Measurements from ENCODE around the gene DLG5. TPM values are rescaled to one million over a fixed set of nuclear protein-coding genes. Genes with fewer than 3 reads are reported as not detected.

DLG5 gene
- total RNA-seq, 4 donors from 2014 or later, result 28.6 to 51.2 (median 40.3) TPM

DNA sequence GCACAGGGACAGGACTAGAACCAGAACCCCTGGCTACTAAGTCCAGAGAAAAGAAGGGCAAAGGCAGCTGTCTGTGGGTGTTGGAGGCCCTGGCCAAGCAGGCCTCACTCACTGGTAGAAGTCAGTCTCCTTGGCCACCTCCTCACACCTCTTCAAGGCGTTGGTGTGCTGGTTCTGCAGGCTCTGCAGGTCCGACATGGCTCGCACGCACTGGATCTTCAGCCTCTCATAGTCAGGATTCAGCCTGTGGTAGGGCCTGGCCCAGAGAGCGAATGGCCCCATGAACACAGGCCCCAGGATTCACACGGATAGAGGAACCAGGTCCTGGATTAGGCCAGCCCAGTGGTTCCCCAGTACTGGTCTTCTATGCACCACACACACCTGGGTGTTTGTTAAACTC is 72.4 kb downstream of the DLG5 start:
- DNase-seq (no peak), ATAC-seq (no peak)
- Histone ChIP-seq H3K36me3 (peaks cover 0 to 42% of the 10 kb centered on the region in 2 donors), H3K9me3 (no peaks in the 10 kb centered on the region), H3K4me3 (no peak overlapping the region), H3K27me3 (no peaks in the 10 kb centered on the region), H3K4me1 (peaks cover 0 to 5% of the 10 kb centered on the region in 2 donors), H3K27ac (no peak overlapping the region)
- intact Hi-C loops (cut with DNase I; ENCODE audit: low total_unique reads) (no loop called here), in situ Hi-C loops (cut with MboI; ENCODE audit: low sequenced_read_pairs in 4 of 4) (no loop called here)
- no peak for TF ChIP-seq POLR2A (IDR thresholded peaks at IDR 0.05)
- TF ChIP-seq, protein P1, sequence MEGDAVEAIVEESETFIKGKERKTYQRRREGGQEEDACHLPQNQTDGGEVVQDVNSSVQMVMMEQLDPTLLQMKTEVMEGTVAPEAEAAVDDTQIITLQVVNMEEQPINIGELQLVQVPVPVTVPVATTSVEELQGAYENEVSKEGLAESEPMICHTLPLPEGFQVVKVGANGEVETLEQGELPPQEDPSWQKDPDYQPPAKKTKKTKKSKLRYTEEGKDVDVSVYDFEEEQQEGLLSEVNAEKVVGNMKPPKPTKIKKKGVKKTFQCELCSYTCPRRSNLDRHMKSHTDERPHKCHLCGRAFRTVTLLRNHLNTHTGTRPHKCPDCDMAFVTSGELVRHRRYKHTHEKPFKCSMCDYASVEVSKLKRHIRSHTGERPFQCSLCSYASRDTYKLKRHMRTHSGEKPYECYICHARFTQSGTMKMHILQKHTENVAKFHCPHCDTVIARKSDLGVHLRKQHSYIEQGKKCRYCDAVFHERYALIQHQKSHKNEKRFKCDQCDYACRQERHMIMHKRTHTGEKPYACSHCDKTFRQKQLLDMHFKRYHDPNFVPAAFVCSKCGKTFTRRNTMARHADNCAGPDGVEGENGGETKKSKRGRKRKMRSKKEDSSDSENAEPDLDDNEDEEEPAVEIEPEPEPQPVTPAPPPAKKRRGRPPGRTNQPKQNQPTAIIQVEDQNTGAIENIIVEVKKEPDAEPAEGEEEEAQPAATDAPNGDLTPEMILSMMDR (IDR thresholded peaks at IDR 0.05 in 4 of 5, conservative IDR thresholded peaks at IDR 0.05 in 1 of 5), result no peak

DNA sequence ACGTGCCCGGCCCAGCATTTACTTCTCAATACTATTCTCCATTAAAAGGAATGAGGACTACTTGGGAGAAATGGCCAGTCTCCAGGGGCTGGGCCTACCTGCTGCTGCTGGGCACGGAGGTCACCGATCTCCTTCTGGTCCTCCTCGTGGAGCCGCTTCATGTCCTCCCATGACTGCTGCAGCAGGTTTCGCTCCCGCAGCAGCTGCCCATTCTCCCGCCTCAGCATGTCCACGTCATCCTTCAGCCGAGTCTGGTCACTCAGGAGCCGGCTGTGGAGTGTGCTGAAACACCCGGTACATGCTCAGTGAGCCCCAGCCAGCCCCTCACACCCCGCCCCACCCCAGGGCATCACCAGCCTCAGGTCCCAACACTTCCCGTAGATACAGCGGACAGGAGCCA is 73.3 kb downstream of the DLG5 start:
- in situ Hi-C loops (cut with MboI; ENCODE audit: low sequenced_read_pairs in 4 of 4), result no loop called here
- Histone ChIP-seq H3K4me3 (no peak overlapping the region), H3K27me3 (no peaks in the 10 kb centered on the region), H3K36me3 (peaks cover 0 to 42% of the 10 kb centered on the region in 2 donors), H3K4me1 (peaks cover 0 to 5% of the 10 kb centered on the region in 2 donors), H3K27ac (no peak overlapping the region), H3K9me3 (no peaks in the 10 kb centered on the region)
- TF ChIP-seq, protein P1 (IDR thresholded peaks at IDR 0.05 in 4 of 5, conservative IDR thresholded peaks at IDR 0.05 in 1 of 5), result no peak
- TF ChIP-seq POLR2A (IDR thresholded peaks at IDR 0.05), result no peak
- intact Hi-C loops (cut with DNase I; ENCODE audit: low total_unique reads), result no loop called here
- no peak for ATAC-seq
- DNase-seq, result no peak

DNA sequence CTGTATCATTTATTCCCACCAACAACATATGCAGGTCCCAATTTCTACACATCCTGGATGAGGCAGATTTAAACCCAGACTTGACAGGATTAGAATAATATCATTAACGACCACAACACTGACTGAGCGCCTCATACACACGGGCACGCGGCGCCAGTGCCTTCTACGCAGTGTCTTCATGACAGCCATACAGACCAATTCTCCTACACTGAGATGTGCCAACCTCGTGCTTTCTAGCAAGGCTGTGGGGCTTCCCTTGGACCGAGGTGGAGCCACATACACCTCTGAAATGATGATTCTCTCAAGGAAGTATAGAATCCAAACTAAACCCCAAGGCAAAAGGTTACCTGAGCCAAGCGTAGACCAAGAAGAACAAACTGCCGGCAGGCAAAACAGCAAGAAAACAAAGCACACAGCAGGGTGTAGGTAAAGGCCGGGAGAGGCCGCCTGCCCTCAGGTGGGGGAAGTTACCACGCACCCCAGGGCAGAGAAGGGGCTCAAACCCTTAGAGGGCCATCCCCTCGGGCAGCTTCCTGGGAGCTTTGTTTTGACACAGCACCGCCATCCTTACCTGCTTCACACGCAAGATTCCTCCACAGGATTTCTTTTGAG is 75.8 kb downstream of the DLG5 start:
- H3K4me3 ChIP-seq, result no peak overlapping the region
- ATAC-seq, result no peak
- in situ Hi-C loops (cut with MboI; ENCODE audit: low sequenced_read_pairs in 4 of 4) (no loop called here), intact Hi-C loops (cut with DNase I; ENCODE audit: low total_unique reads) (no loop called here)
- H3K4me1 ChIP-seq, result peaks cover 8 to 18% of the 10 kb centered on the region in 2 donors
- H3K9me3 ChIP-seq, result no peaks in the 10 kb centered on the region
- TF ChIP-seq POLR2A (IDR thresholded peaks at IDR 0.05), result no peak
- TF ChIP-seq, protein P1 (IDR thresholded peaks at IDR 0.05 in 4 of 5, conservative IDR thresholded peaks at IDR 0.05 in 1 of 5), result no peak
- DNase-seq, result no peak
- peaks cover 0 to 34% of the 10 kb centered on the region in 2 donors for H3K36me3 ChIP-seq
- H3K27me3 ChIP-seq, result no peaks in the 10 kb centered on the region
- no peak overlapping the region for H3K27ac ChIP-seq

DNA sequence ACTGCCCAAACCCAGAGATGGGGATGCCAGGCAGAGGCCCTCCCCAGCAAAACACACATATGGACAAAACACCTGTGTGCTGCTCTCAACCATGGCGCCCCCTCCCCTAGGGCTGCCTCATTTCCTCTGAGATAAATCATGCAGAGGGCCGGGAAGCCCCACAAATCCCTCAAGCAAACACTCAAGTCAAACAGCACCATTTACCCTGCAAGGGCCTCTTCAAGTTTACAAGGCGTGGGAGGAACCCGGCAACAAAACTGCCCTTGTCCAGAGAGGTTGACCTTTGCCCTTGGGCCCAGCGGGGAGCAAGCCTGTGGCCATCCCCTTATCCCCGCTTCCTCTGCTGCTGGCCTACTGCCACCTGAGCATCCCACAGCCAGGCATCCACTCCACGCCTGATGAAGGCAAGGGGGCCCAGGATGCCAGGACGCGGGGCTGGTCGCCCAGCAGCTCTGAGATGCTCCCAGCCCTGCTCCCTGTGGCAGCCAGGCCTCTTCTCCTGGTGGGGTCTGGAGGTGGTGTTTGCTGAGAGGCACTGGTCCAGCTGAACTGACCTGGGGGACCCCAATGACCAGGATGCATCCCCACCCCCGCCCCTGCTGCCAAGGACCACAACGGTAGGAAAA is 77.4 kb downstream of the DLG5 start:
- in situ Hi-C loops (cut with MboI; ENCODE audit: low sequenced_read_pairs in 4 of 4) (loop anchor here (5.0 to 10.0 kb wide), 4 partner anchors 76 to 158 kb away; partner anchors contain the start of gene DLG5 (in 1 of the 4)), intact Hi-C loops (cut with DNase I; ENCODE audit: low total_unique reads) (loop anchor here (5.0 kb wide), 1 partner anchor 58 kb away; no protein-coding TSS in a partner anchor)
- H3K27me3 ChIP-seq, result no peaks in the 10 kb centered on the region
- no peaks in the 10 kb centered on the region for H3K9me3 ChIP-seq
- TF ChIP-seq, protein P1 (IDR thresholded peaks at IDR 0.05 in 4 of 5, conservative IDR thresholded peaks at IDR 0.05 in 1 of 5), result no peak
- no peak for TF ChIP-seq POLR2A (IDR thresholded peaks at IDR 0.05)
- H3K4me1 ChIP-seq, result peaks cover 8 to 22% of the 10 kb centered on the region in 2 donors
- H3K36me3 ChIP-seq, result peaks cover 0 to 21% of the 10 kb centered on the region in 2 donors
- no peak overlapping the region for H3K4me3 ChIP-seq
- ATAC-seq, result no peak
- H3K27ac ChIP-seq, result no peak overlapping the region
- DNase-seq, result no peak

Measured in gastrocnemius medialis (tissue), 4 donors.